Body of pancreas (tissue), 4 donors: ENCODE measurements around the gene GGTLC1.

Experiments
- CTCF ChIP-seq, 7 experiments: fragments of 450-650 bp in 4 of 7; fragments of 200-600 bp in 3 of 7; sonication (generic) in 3 of 7; IDR thresholded peaks; one replicate each; pipeline ENCODE4 v1.5.1; 2016 to 2019; ENCODE audit warnings: antibody characterized with exemption in 7 of 7
- POLR2A ChIP-seq, 3 donors: fragments of 450-650 bp; IDR thresholded peaks; one replicate each; pipeline ENCODE4 v1.6.1; 2016; ENCODE audit warnings: antibody characterized with exemption in 3 of 3, mild to moderate bottlenecking in 2 of 3

- TF ChIP-seq CTCF (IDR thresholded peaks at IDR 0.05) (no peak), POLR2A (IDR thresholded peaks at IDR 0.05) (no peak)
Observed at GRCh38 chr20:24018796-24019195, 30.2 kb upstream of the GGTLC1 start.
